Stimulated activated CD8-positive, alpha-beta memory T cell treated with anti-CD3 and anti-CD28 coated beads, Interleukin-2, amount 100 ng/mL, for 1 hour (primary cell): ENCODE data around the gene EDRF1.

ENCODE experiments used
- DNase-seq, 2 donors: peaks; one replicate each; pipeline ENCODE4 v3.0.0-alpha.2; 2020; ENCODE audit warnings: low read depth in 2 of 2

Gene EDRF1

GRCh38 chr10:125762692-125763648 is 43.5 kb downstream of the EDRF1 start:
- DNase-seq, result no peak

- no peak for DNase-seq
Measured at GRCh38 chr10:125765835-125766234, 46.3 kb downstream of the EDRF1 start.

- DNase-seq, result no peak
Measured at GRCh38 chr10:125766511-125766910, 47.0 kb downstream of the EDRF1 start.

- no peak for DNase-seq
Measured at GRCh38 chr10:125768219-125768855, 48.8 kb downstream of the EDRF1 start.

- no peak for DNase-seq
Measured at GRCh38 chr10:125769175-125769574, 49.7 kb downstream of the EDRF1 start.

- no peak for DNase-seq
Measured at GRCh38 chr10:125770844-125771243, 51.3 kb downstream of the EDRF1 start.

GRCh38 chr10:125772112-125772863 is 52.8 kb downstream of the EDRF1 start:
- no peak for DNase-seq

- DNase-seq, result no peak
Measured at GRCh38 chr10:125772864-125773180, 53.3 kb downstream of the EDRF1 start.

GRCh38 chr10:125773687-125774543 is 54.4 kb downstream of the EDRF1 start:
- DNase-seq, result no peak

- no peak for DNase-seq
Measured at GRCh38 chr10:125774581-125775191, 55.2 kb downstream of the EDRF1 start.

GRCh38 chr10:125775491-125776106 is 56.1 kb downstream of the EDRF1 start, which contains the start of gene MMP21:
TSS of gene MMP21 (minus strand) at chr10:125775821. CDS start at chr10:125775821, 0 bp downstream.
- no peak for DNase-seq

- no peak for DNase-seq
Measured at GRCh38 chr10:125777806-125778205, 58.3 kb downstream of the EDRF1 start.

- no peak for DNase-seq
Measured at GRCh38 chr10:125778556-125778955, 59.0 kb downstream of the EDRF1 start.

- DNase-seq, result no peak
Measured at GRCh38 chr10:125779403-125780327, 60.2 kb downstream of the EDRF1 start.

- DNase-seq, result no peak
Measured at GRCh38 chr10:125781374-125781773, 61.9 kb downstream of the EDRF1 start.

GRCh38 chr10:125782054-125782453 is 62.5 kb downstream of the EDRF1 start:
- DNase-seq, result no peak

GRCh38 chr10:125782616-125783015 is 63.1 kb downstream of the EDRF1 start:
- DNase-seq, result no peak

- DNase-seq, result no peak
Measured at GRCh38 chr10:125783408-125783807, 63.9 kb downstream of the EDRF1 start.

GRCh38 chr10:125783957-125784356 is 64.4 kb downstream of the EDRF1 start:
- no peak for DNase-seq
